ENCODE results near the gene PSMC4.
A peak's percentile ranks its signal among the peaks of the same experiment; 100 is the strongest.

The PSMC4 gene

GRCh38 chr19:39942366-39942730 is 28.6 kb upstream of the PSMC4 start:
- no peaks in the 10 kb centered on the region for H3K79me2 ChIP-seq (ENCODE audit: insufficient read depth, low read length)
- peaks cover 21% of the 10 kb centered on the region for H3F3A ChIP-seq (ENCODE audit: low read depth)
- H2AFZ ChIP-seq (ENCODE audit: low read length) = no peak overlapping the region
- peaks cover 14% of the 10 kb centered on the region for H3K27me3 ChIP-seq (ENCODE audit: insufficient read depth, low read length, poor library complexity, severe bottlenecking)
- H3K9me2 ChIP-seq (replicated peaks; ENCODE audit: low read depth, low read length) = no peaks in the 10 kb centered on the region
- TF ChIP-seq CTCF (conservative IDR thresholded peaks at IDR 0.05; ENCODE audit: low read length) = no peak
- TF ChIP-seq EZH2phosphoT487 (IDR thresholded peaks at IDR 0.05; ENCODE audit: borderline replicate concordance) = no peak
- H3K9me3 ChIP-seq (ENCODE audit: insufficient read depth, low read depth, low read length) = 0 out of 2 replicates have a peak, but pooled peaks cover 8% of the 10 kb centered on the region
- H3K36me3 ChIP-seq (ENCODE audit: insufficient read depth, low read length) = no peaks in the 10 kb centered on the region
- peaks cover 37% of the 10 kb centered on the region for H3K4me1 ChIP-seq (ENCODE audit: insufficient read depth, low read length, poor library complexity, severe bottlenecking)
- H3K4me3 ChIP-seq (ENCODE audit: low read length, poor library complexity, severe bottlenecking) = peak overlapping the region; percentile 61
- no peaks in the 10 kb centered on the region for H4K20me1 ChIP-seq (ENCODE audit: insufficient read depth, low read length, poor library complexity, severe bottlenecking)
- H3K9ac ChIP-seq (ENCODE audit: low read depth, low read length, poor library complexity, severe bottlenecking) = peak overlapping the region; percentile 54
- peak overlapping the region; percentile 83 for H3K4me2 ChIP-seq (ENCODE audit: low read depth, low read length, poor library complexity, severe bottlenecking)

GRCh38 chr19:39943586-39943985 is 27.4 kb upstream of the PSMC4 start:
- Histone ChIP-seq H3K79me2 (ENCODE audit: insufficient read depth, low read length) (no peaks in the 10 kb centered on the region), H3K36me3 (ENCODE audit: insufficient read depth, low read length) (no peaks in the 10 kb centered on the region), H4K20me1 (ENCODE audit: insufficient read depth, low read length, poor library complexity, severe bottlenecking) (no peaks in the 10 kb centered on the region), H3K9me3 (ENCODE audit: insufficient read depth, low read depth, low read length) (0 out of 2 replicates have a peak, but pooled peaks cover 8% of the 10 kb centered on the region), H3K4me3 (ENCODE audit: low read length, poor library complexity, severe bottlenecking) (peak overlapping the region; percentile 29), H3K27me3 (ENCODE audit: insufficient read depth, low read length, poor library complexity, severe bottlenecking) (peaks cover 14% of the 10 kb centered on the region), H3K9me2 (replicated peaks; ENCODE audit: low read depth, low read length) (no peaks in the 10 kb centered on the region), H2AFZ (ENCODE audit: low read length) (no peak overlapping the region), H3F3A (ENCODE audit: low read depth) (peaks cover 15% of the 10 kb centered on the region), H3K4me1 (ENCODE audit: insufficient read depth, low read length, poor library complexity, severe bottlenecking) (peaks cover 37% of the 10 kb centered on the region), H3K9ac (ENCODE audit: low read depth, low read length, poor library complexity, severe bottlenecking) (no peak overlapping the region), H3K4me2 (ENCODE audit: low read depth, low read length, poor library complexity, severe bottlenecking) (peak overlapping the region; percentile 29)
- TF ChIP-seq CTCF (conservative IDR thresholded peaks at IDR 0.05; ENCODE audit: low read length) (no peak), EZH2phosphoT487 (IDR thresholded peaks at IDR 0.05; ENCODE audit: borderline replicate concordance) (no peak)

GRCh38 chr19:39946532-39946931 is 24.4 kb upstream of the PSMC4 start:
- no peak for TF ChIP-seq CTCF (conservative IDR thresholded peaks at IDR 0.05; ENCODE audit: low read length)
- TF ChIP-seq EZH2phosphoT487 (IDR thresholded peaks at IDR 0.05; ENCODE audit: borderline replicate concordance) = no peak
- Histone ChIP-seq H3K27me3 (ENCODE audit: insufficient read depth, low read length, poor library complexity, severe bottlenecking) (no peaks in the 10 kb centered on the region), H4K20me1 (ENCODE audit: insufficient read depth, low read length, poor library complexity, severe bottlenecking) (no peaks in the 10 kb centered on the region), H3F3A (ENCODE audit: low read depth) (peaks cover 8% of the 10 kb centered on the region), H3K4me3 (ENCODE audit: low read length, poor library complexity, severe bottlenecking) (no peak overlapping the region), H3K4me1 (ENCODE audit: insufficient read depth, low read length, poor library complexity, severe bottlenecking) (peaks cover 36% of the 10 kb centered on the region), H3K9me2 (replicated peaks; ENCODE audit: low read depth, low read length) (no peaks in the 10 kb centered on the region), H3K9me3 (ENCODE audit: insufficient read depth, low read depth, low read length) (no peaks in the 10 kb centered on the region), H3K9ac (ENCODE audit: low read depth, low read length, poor library complexity, severe bottlenecking) (no peak overlapping the region), H3K36me3 (ENCODE audit: insufficient read depth, low read length) (no peaks in the 10 kb centered on the region), H3K4me2 (ENCODE audit: low read depth, low read length, poor library complexity, severe bottlenecking) (no peak overlapping the region), H3K79me2 (ENCODE audit: insufficient read depth, low read length) (no peaks in the 10 kb centered on the region), H2AFZ (ENCODE audit: low read length) (no peak overlapping the region)
